ENCODE measurements around the gene POLR2L. TPM values are rescaled to one million over a fixed set of nuclear protein-coding genes. Genes with fewer than 3 reads are reported as not detected.

The POLR2L gene
- total RNA-seq, 1 experiment from 2014 or later = 183 TPM

GRCh38 chr11:838441-839279 is 3.7 kb downstream of the POLR2L start:
- DNase-seq (ENCODE audit: low read depth) = no peak

GRCh38 chr11:837990-838307 is 4.4 kb downstream of the POLR2L start:
- DNase-seq (ENCODE audit: low read depth) = no peak

GRCh38 chr11:837189-837989 is 4.9 kb downstream of the POLR2L start:
- DNase-seq (ENCODE audit: low read depth) = no peak

- DNase-seq (ENCODE audit: low read depth) = no peak
Measured at GRCh38 chr11:836700-837099, 5.6 kb downstream of the POLR2L start.

GRCh38 chr11:836274-836673 is 6.1 kb downstream of the POLR2L start:
- DNase-seq (ENCODE audit: low read depth) = no peak

- peak; percentile 87 for DNase-seq (ENCODE audit: low read depth)
Measured at GRCh38 chr11:834371-835316, 7.7 kb downstream of the POLR2L start.

- no peak for DNase-seq (ENCODE audit: low read depth)
Measured at GRCh38 chr11:833849-834311, 8.4 kb downstream of the POLR2L start.

- DNase-seq (ENCODE audit: low read depth) = peak; percentile 51
Measured at GRCh38 chr11:833114-833791, 9.1 kb downstream of the POLR2L start.

- peak; percentile 63 for DNase-seq (ENCODE audit: low read depth)
Measured at GRCh38 chr11:832529-833113, 9.7 kb downstream of the POLR2L start, which contains the start of gene CD151. Gene CD151 (plus strand): TSS chr11:832952. CDS start chr11:836070, 3,118 bp downstream.

- DNase-seq (ENCODE audit: low read depth) = no peak
Measured at GRCh38 chr11:831961-832528, 10.3 kb downstream of the POLR2L start.

GRCh38 chr11:831118-831864 is 11.0 kb downstream of the POLR2L start:
- peak; percentile 69 for DNase-seq (ENCODE audit: low read depth)

- DNase-seq (ENCODE audit: low read depth) = peak; percentile 47
Measured at GRCh38 chr11:830295-831117, 11.8 kb downstream of the POLR2L start.

GRCh38 chr11:829847-830294 is 12.5 kb downstream of the POLR2L start:
- DNase-seq (ENCODE audit: low read depth) = no peak

- peak; percentile 73 for DNase-seq (ENCODE audit: low read depth)
Measured at GRCh38 chr11:829176-829846, 13.0 kb downstream of the POLR2L start.

- DNase-seq (ENCODE audit: low read depth) = no peak
Measured at GRCh38 chr11:828506-829175, 13.7 kb downstream of the POLR2L start.

GRCh38 chr11:827897-828192 is 14.5 kb downstream of the POLR2L start, which contains the start of gene CRACR2B:
Gene CRACR2B (plus strand): TSS chr11:827919. CDS start chr11:828608, 689 bp downstream.
- DNase-seq (ENCODE audit: low read depth) = no peak

- DNase-seq (ENCODE audit: low read depth) = no peak
Measured at GRCh38 chr11:827146-827896, 15.0 kb downstream of the POLR2L start.

Data from RPMI7951 (cell line).